Liver (tissue), 9 donors: ENCODE measurements around the gene FAM151A. TPM values are rescaled to one million over a fixed set of nuclear protein-coding genes. Genes with fewer than 3 reads are reported as not detected.

Experiments
- DNase-seq: peaks from one replicate; pipeline ENCODE4 v3.0.0-alpha.2; 2017; ENCODE audit warnings: low spot score
- H3K27ac ChIP-seq, 2 donors: one replicate each; pipeline ENCODE4 v1.7.0; 2013; ENCODE audit warnings: inconsistent platforms in 2 of 2, low read length in 2 of 2, control low read depth in 1 of 2, low read depth in 1 of 2, mild to moderate bottlenecking in 1 of 2
- H3K27me3 ChIP-seq, 4 donors: one replicate each; pipeline versions ENCODE4 v1.6.1 to v1.7.0; 2013; ENCODE audit warnings: low read length in 3 of 4, inconsistent platforms in 1 of 4, mild to moderate bottlenecking in 1 of 4, moderate library complexity in 1 of 4; ENCODE audit not compliant: control insufficient read depth in 4 of 4, insufficient read depth in 4 of 4
- H3K36me3 ChIP-seq, 4 donors: one replicate each; pipeline versions ENCODE4 v1.6.1 to v1.7.0; 2013; ENCODE audit warnings: low read length in 3 of 4, mild to moderate bottlenecking in 3 of 4, low read depth in 1 of 4, moderate library complexity in 1 of 4; ENCODE audit not compliant: control insufficient read depth in 4 of 4, insufficient read depth in 3 of 4
- H3K4me1 ChIP-seq, 4 donors: one replicate each; pipeline versions ENCODE4 v1.6.1 to v1.7.0; 2013; ENCODE audit warnings: low read length in 3 of 4, mild to moderate bottlenecking in 3 of 4, moderate library complexity in 1 of 4; ENCODE audit not compliant: control insufficient read depth in 4 of 4, insufficient read depth in 4 of 4
- H3K4me3 ChIP-seq, 3 donors: one replicate each; pipeline versions ENCODE4 v1.6.1 to v1.7.0; 2013; ENCODE audit warnings: low read length in 3 of 3, control low read depth in 1 of 3, low read depth in 1 of 3, mild to moderate bottlenecking in 1 of 3
- H3K9ac ChIP-seq, 2 donors: one replicate each; pipeline ENCODE4 v1.7.0; 2013; ENCODE audit warnings: low read length in 2 of 2, mild to moderate bottlenecking in 2 of 2, moderate library complexity in 2 of 2, control low read depth in 1 of 2, low read depth in 1 of 2
- H3K9me3 ChIP-seq, 4 donors: one replicate each; pipeline versions ENCODE4 v1.6.1 to v1.7.0; 2013; ENCODE audit warnings: low read length in 3 of 4; ENCODE audit not compliant: control insufficient read depth in 4 of 4
- ATF3 ChIP-seq: IDR thresholded peaks from 2 replicates; pipeline ENCODE4 v1.6.1; 2016; ENCODE audit warnings: antibody characterized with exemption
- CTCF ChIP-seq: fragments of 150-350 bp; IDR thresholded peaks from 2 replicates; pipeline ENCODE4 v1.5.1; 2017; ENCODE audit warnings: improper control_type of control experiment, low read depth, low read length; ENCODE audit not compliant: missing input control
- EGR1 ChIP-seq, 2 donors: IDR thresholded peaks; 2 replicates each; pipeline ENCODE4 v1.6.1; 2016 to 2018; ENCODE audit warnings: antibody characterized with exemption in 2 of 2, low read depth in 2 of 2
- FOXA1 ChIP-seq: IDR thresholded peaks from 2 replicates; pipeline ENCODE4 v1.6.1; 2016; ENCODE audit warnings: antibody characterized with exemption
- FOXA2 ChIP-seq: IDR thresholded peaks from 2 replicates; pipeline ENCODE4 v1.6.1; 2016; ENCODE audit warnings: antibody characterized with exemption
- GABPA ChIP-seq, 2 donors: IDR thresholded peaks in 1 of 2; conservative IDR thresholded peaks in 1 of 2; 2 replicates each; pipeline ENCODE4 v1.6.1; 2016; ENCODE audit warnings: antibody characterized with exemption in 2 of 2, mild to moderate bottlenecking in 1 of 2, moderate library complexity in 1 of 2
- HNF4A ChIP-seq, 2 donors: conservative IDR thresholded peaks; 2 replicates each; pipeline ENCODE4 v1.6.1; 2016; ENCODE audit warnings: antibody characterized with exemption in 2 of 2, mild to moderate bottlenecking in 2 of 2
- HNF4G ChIP-seq: IDR thresholded peaks from 2 replicates; pipeline ENCODE4 v1.6.1; 2016; ENCODE audit warnings: antibody characterized with exemption
- JUND ChIP-seq, 2 donors: IDR thresholded peaks; 2 replicates each; pipeline ENCODE4 v1.6.1; 2016; ENCODE audit warnings: antibody characterized with exemption in 2 of 2
- MAX ChIP-seq: IDR thresholded peaks from 2 replicates; pipeline ENCODE4 v1.6.1; 2016; ENCODE audit warnings: antibody characterized with exemption
- NR2F2 ChIP-seq: IDR thresholded peaks from 2 replicates; pipeline ENCODE4 v1.6.1; 2016; ENCODE audit warnings: antibody characterized with exemption
- RAD21 ChIP-seq, 2 donors: IDR thresholded peaks; 2 replicates each; pipeline ENCODE4 v1.6.1; 2016; ENCODE audit warnings: antibody characterized with exemption in 2 of 2, mild to moderate bottlenecking in 2 of 2
- REST ChIP-seq: IDR thresholded peaks from 2 replicates; pipeline ENCODE4 v1.6.1; 2016; ENCODE audit warnings: antibody characterized with exemption, mild to moderate bottlenecking
- RXRA ChIP-seq, 2 donors: IDR thresholded peaks; 2 replicates each; pipeline ENCODE4 v1.6.1; 2017 to 2018; ENCODE audit warnings: antibody characterized with exemption in 2 of 2, mild to moderate bottlenecking in 1 of 2
- SP1 ChIP-seq: IDR thresholded peaks from 2 replicates; pipeline ENCODE4 v1.6.1; 2018; ENCODE audit warnings: antibody characterized with exemption, mild to moderate bottlenecking
- YY1 ChIP-seq: IDR thresholded peaks from 2 replicates; pipeline ENCODE4 v1.6.1; 2016; ENCODE audit warnings: antibody characterized with exemption, mild to moderate bottlenecking
- ZBTB33 ChIP-seq: IDR thresholded peaks from 2 replicates; pipeline ENCODE4 v1.6.1; 2016; ENCODE audit warnings: antibody characterized with exemption
- WGBS: extraction: QIAGEN DNeasy Blood & Tissue Kit; methylation state at CpG from one replicate; pipeline ENCODE4 v1.1.7; 2013; 5-methylcytosine and 5-hydroxymethylcytosine counted together
- polyA plus RNA-seq, 2 donors: library from polyadenylated mRNA; stranded (reverse) in 1 of 2; unstranded in 1 of 2; fragments of 200-250 nt in 1 of 2; fragments of >200 nt in 1 of 2; fragmentation: Nextera tagmentation in 1 of 2; extraction: Ambion mirVana in 1 of 2; gene quantifications; one replicate each; pipeline versions ENCODE4 v1.2.1 to v1.2.3, GENCODE V29; 2013 to 2015
- total RNA-seq, 2 donors: library from RNA; depleted of rRNA; stranded (reverse); fragments of >200 nt; gene quantifications; one replicate each; pipeline ENCODE4 v1.2.3, GENCODE V29; 2014
- donor health status: healthy.
- donor health status: healthy.
- donor health status: healthy.
- donor health status: healthy.
- donor health status: healthy.

Gene FAM151A
- total and polyA plus RNA-seq, 4 donors, result 1.5 to 25.1 (median 4.7) TPM

- WGBS, result 87% methylated on average over 8 of the region's 8 CpGs
- no peak within 1 kb of the TSS for H3K9ac ChIP-seq
Observed at GRCh38 chr1:54640863-54641836, 17.8 kb upstream of the FAM151A start, which contains the start of gene MROH7. TSS of gene MROH7 (plus strand) at chr1:54641786. CDS start at chr1:54652927, 11,141 bp downstream.

More at GRCh38 chr1:54640863-54641836, 17.8 kb upstream of the FAM151A start, which contains the start of gene MROH7:
- peaks cover 0 to 6% (median 2%) of the 10 kb centered on the region in 4 donors for H3K9me3 ChIP-seq
- H3K4me1 ChIP-seq, result peaks cover 0 to 7% (median 5%) of the 10 kb centered on the region in 4 donors
- no peak within 1 kb of the TSS for H3K4me3 ChIP-seq
- no peaks in the 10 kb centered on the region for H3K36me3 ChIP-seq
- no peak for TF ChIP-seq HNF4G
- no peak for TF ChIP-seq CTCF
- no peak for TF ChIP-seq HNF4A (conservative IDR thresholded peaks at IDR 0.05)
- no peak for TF ChIP-seq YY1
- TF ChIP-seq JUND (IDR thresholded peaks at IDR 0.05), result no peak
- TF ChIP-seq FOXA1, result no peak
- no peak for TF ChIP-seq SP1
- TF ChIP-seq GABPA (IDR thresholded peaks at IDR 0.05 in 1 of 2, conservative IDR thresholded peaks at IDR 0.05 in 1 of 2), result no peak
- TF ChIP-seq EGR1 (IDR thresholded peaks at IDR 0.05; ENCODE audit: low read depth in 2 of 2), result no peak
- TF ChIP-seq MAX, result no peak
- TF ChIP-seq FOXA2, result no peak
- no peak for TF ChIP-seq ATF3
- no peak for TF ChIP-seq NR2F2
- TF ChIP-seq RXRA (IDR thresholded peaks at IDR 0.05), result no peak
- no peak for TF ChIP-seq REST
- TF ChIP-seq RAD21 (IDR thresholded peaks at IDR 0.05), result no peak
- TF ChIP-seq ZBTB33, result no peak
- no peak for DNase-seq
- H3K27ac ChIP-seq, result no peak within 1 kb of the TSS
- no peaks in the 10 kb centered on the region for H3K27me3 ChIP-seq
